Thoracic aorta (tissue), 2 donors: ENCODE measurements around the gene RPS19. TPM values are rescaled to one million over a fixed set of nuclear protein-coding genes. Genes with fewer than 3 reads are reported as not detected.
"Not testable (repeated sequence)": the region's sequence is repeated elsewhere in the genome, so short reads cannot be mapped to it uniquely, and the experiment has no call there.

ENCODE experiments used
- ATAC-seq: fragments of 150-250 bp; one replicate; pipeline ENCODE4 v1.8.0; 2017; ENCODE audit warnings: low read depth; ENCODE audit not compliant: insufficient number of reproducible peaks, low FRiP score
- DNase-seq: peaks from one replicate; pipeline ENCODE4 v3.0.0-alpha.2; 2020; ENCODE audit warnings: low spot score
- H3K27ac ChIP-seq, 2 donors: fragments of 200-600 bp; sonication (generic); 1 replicate in 1 of 2; 2 replicates in 1 of 2; pipeline ENCODE4 v1.5.1; 2016; ENCODE audit warnings: mild to moderate bottlenecking in 2 of 2, moderate library complexity in 2 of 2
- H3K27me3 ChIP-seq: fragments of 200-600 bp; sonication (generic); replicated peaks from 2 replicates; pipeline ENCODE4 v1.6.0; 2016; ENCODE audit warnings: mild to moderate bottlenecking; ENCODE audit not compliant: insufficient read depth
- H3K36me3 ChIP-seq: fragments of 200-600 bp; sonication (generic); one replicate; pipeline ENCODE4 v1.5.1; 2016
- H3K4me1 ChIP-seq, 2 donors: fragments of 200-600 bp; sonication (generic); 1 replicate in 1 of 2; 2 replicates in 1 of 2; pipeline versions ENCODE4 v1.5.1 to v1.6.0; 2016; ENCODE audit warnings: low read depth in 2 of 2, mild to moderate bottlenecking in 1 of 2; ENCODE audit not compliant: control insufficient read depth in 1 of 2
- H3K4me3 ChIP-seq: fragments of 200-600 bp; sonication (generic); 2 replicates; pipeline ENCODE4 v1.5.1; 2016; ENCODE audit warnings: mild to moderate bottlenecking
- H3K9me3 ChIP-seq: fragments of 200-600 bp; sonication (generic); 2 replicates; pipeline ENCODE4 v1.5.1; 2016
- CTCF ChIP-seq: fragments of 200-600 bp; sonication (generic); IDR thresholded peaks from one replicate; pipeline ENCODE4 v1.5.1; 2019; ENCODE audit warnings: antibody characterized with exemption
- total RNA-seq, 2 donors: library from RNA; depleted of rRNA; stranded (reverse); fragments of >200 nt; gene quantifications; one replicate each; pipeline versions ENCODE4 v1.1.0 to v1.2.3, GENCODE V29; 2016

The RPS19 gene
- total RNA-seq, 2 donors from 2014 or later = 347 to 429 TPM

- H3K27me3 ChIP-seq = no peaks in the 10 kb centered on the region
- no peak overlapping the region for H3K4me3 ChIP-seq
- H3K36me3 ChIP-seq = peaks cover 28% of the 10 kb centered on the region
- H3K9me3 ChIP-seq = no peaks in the 10 kb centered on the region
- no peaks in the 10 kb centered on the region for H3K4me1 ChIP-seq
- no peak overlapping the region for H3K27ac ChIP-seq
- ATAC-seq (no peak), DNase-seq (no peak)
- no peak for TF ChIP-seq CTCF
Measured at GRCh38 chr19:41872775-41873647, 13.0 kb downstream of the RPS19 start.

GRCh38 chr19:41875973-41876372 lies 15.9 kb downstream of the RPS19 start:
- ATAC-seq, H3K4me1 ChIP-seq, H3K27ac ChIP-seq, H3K27me3 ChIP-seq, DNase-seq, H3K4me3 ChIP-seq, H3K9me3 ChIP-seq: not testable (repeated sequence)
- peaks cover 10% of the 10 kb centered on the region for H3K36me3 ChIP-seq

DNA sequence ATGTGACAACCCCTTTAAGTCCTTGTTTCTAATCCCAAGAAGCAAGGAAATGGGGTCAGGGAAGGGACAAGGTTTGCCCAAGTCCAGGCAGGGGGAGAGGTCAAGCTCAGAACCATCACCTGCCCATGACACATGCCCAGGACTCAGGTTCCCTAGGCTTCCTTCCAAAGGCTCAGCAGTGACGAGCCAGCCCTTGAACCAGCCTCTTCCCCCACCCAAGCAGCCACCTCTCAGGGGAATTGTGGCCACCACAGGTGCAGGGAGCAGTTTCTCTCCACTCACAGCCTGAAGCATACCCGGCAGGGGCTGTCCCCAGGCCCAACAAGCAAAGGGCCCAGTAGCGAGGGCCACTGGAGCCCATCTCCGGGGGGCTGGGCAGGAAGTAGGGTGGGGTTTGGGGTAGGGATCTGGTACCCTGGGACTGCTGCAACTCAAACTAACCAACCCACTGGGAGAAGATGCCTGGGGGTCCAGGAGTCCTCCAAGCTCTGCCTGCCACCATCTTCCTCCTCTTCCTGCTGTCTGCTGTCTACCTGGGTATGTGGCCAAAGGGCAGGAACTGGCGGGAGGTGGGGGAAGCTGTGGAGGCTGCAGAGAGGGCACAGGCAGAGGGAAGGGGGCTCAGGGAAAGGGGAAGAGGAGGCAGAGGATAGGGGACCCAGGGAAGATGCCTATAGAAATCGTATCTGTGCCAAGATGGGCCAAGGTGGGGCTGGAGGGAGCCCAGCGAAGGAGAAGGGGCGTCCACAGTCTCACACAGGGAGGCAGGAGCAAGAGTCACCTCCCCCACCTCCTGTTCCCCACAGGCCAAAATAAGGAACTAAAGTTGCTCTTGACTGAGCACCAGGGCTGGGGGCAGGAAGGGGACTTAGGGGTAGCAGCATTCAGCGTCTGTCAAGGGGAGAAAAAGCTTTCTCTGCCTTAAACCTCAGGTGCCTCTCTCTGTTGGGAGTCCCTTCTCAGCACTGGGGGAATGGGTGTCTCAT lies 17.1 kb downstream of the RPS19 start, which contains the start of gene CD79A:
CD79A (plus strand) TSS at position 433 of the 986 bp plus-strand sequence; CDS start at position 459, 26 bp downstream.
- no peak for ATAC-seq
- DNase-seq = no peak
- no peaks in the 10 kb centered on the region for H3K4me1 ChIP-seq
- no peak for TF ChIP-seq CTCF
- H3K9me3 ChIP-seq = no peaks in the 10 kb centered on the region
- no peak within 1 kb of the TSS for H3K27ac ChIP-seq
- no peak within 1 kb of the TSS for H3K4me3 ChIP-seq
- no peaks in the 10 kb centered on the region for H3K27me3 ChIP-seq
- peaks cover 3% of the 10 kb centered on the region for H3K36me3 ChIP-seq

- no peak for DNase-seq
- no peak overlapping the region for H3K4me3 ChIP-seq
- no peak for ATAC-seq
- no peaks in the 10 kb centered on the region for H3K27me3 ChIP-seq
- H3K27ac ChIP-seq = no peak overlapping the region
- TF ChIP-seq CTCF = no peak
- no peaks in the 10 kb centered on the region for H3K36me3 ChIP-seq
- peaks cover 0 to 4% of the 10 kb centered on the region in 2 donors for H3K4me1 ChIP-seq
- no peaks in the 10 kb centered on the region for H3K9me3 ChIP-seq
Measured at GRCh38 chr19:41877916-41878905, 18.2 kb downstream of the RPS19 start.

GRCh38 chr19:41879080-41879479 lies 19.0 kb downstream of the RPS19 start:
- no peaks in the 10 kb centered on the region for H3K36me3 ChIP-seq
- DNase-seq (no peak), ATAC-seq (no peak)
- no peak overlapping the region for H3K4me3 ChIP-seq
- no peak overlapping the region for H3K27ac ChIP-seq
- H3K4me1 ChIP-seq = peaks cover 0 to 4% of the 10 kb centered on the region in 2 donors
- TF ChIP-seq CTCF = no peak
- H3K9me3 ChIP-seq = no peaks in the 10 kb centered on the region
- H3K27me3 ChIP-seq = no peaks in the 10 kb centered on the region
